WTC11 (cell line): Measurements from ENCODE around the gene LBHD1.

Experiments
- ATF1 ChIP-seq: sonication (generic); formaldehyde crosslinking; IDR thresholded peaks from 2 replicates; pipeline ENCODE4 v1.8.1; 2023; ENCODE audit warnings: mild to moderate bottlenecking, moderate library complexity, missing genetic modification reagents
- CTCF ChIP-seq: fragments of 200-600 bp; IDR thresholded peaks from 2 replicates; pipeline ENCODE4 v1.8.0; 2022; ENCODE audit warnings: antibody characterized with exemption
- NR2C2 ChIP-seq: sonication (generic); formaldehyde crosslinking; IDR thresholded peaks from 2 replicates; pipeline ENCODE4 v1.8.0; 2022; ENCODE audit warnings: mild to moderate bottlenecking, missing genetic modification reagents
- ZBTB43 ChIP-seq: sonication (generic); formaldehyde crosslinking; IDR thresholded peaks from 2 replicates; pipeline ENCODE4 v1.8.1; 2023; ENCODE audit warnings: mild to moderate bottlenecking, missing genetic modification reagents
- ZNF219 ChIP-seq: sonication (generic); formaldehyde crosslinking; IDR thresholded peaks from 2 replicates; pipeline ENCODE4 v1.8.0; 2023; ENCODE audit warnings: missing genetic modification reagents, mild to moderate bottlenecking, borderline replicate concordance

- TF ChIP-seq CTCF (no peak), ATF1 (no peak), NR2C2 (CRISPR knock-in tag) (no peak), ZBTB43 (CRISPR knock-in tag) (no peak), ZNF219 (CRISPR knock-in tag) (no peak)
Measured at GRCh38 chr11:62677714-62678113, 5.6 kb upstream of the LBHD1 start.
